Dendritic cell treated with granulocyte-macrophage colony-stimulating factor and Interleukin-4, amounts not matched to agents 40 ng/mL and 50 ng/mL, for 4 days (primary cell): ENCODE data around the gene TMEM175.

Experiments used
- H3K27ac Mint-ChIP-seq: one replicate; pipeline ENCODE4 v1.8.0; 2022; ENCODE audit warnings: mild to moderate bottlenecking, mixed read lengths
- H3K27me3 Mint-ChIP-seq: one replicate; pipeline ENCODE4 v1.8.0; 2022; ENCODE audit warnings: mild to moderate bottlenecking, mixed read lengths
- H3K36me3 Mint-ChIP-seq: one replicate; pipeline ENCODE4 v1.8.0; 2022; ENCODE audit warnings: low read depth, mixed read lengths
- H3K4me1 Mint-ChIP-seq: one replicate; pipeline ENCODE4 v1.8.0; 2022; ENCODE audit warnings: low read depth, mixed read lengths
- H3K4me3 Mint-ChIP-seq: one replicate; pipeline ENCODE4 v1.8.0; 2022; ENCODE audit warnings: mild to moderate bottlenecking, moderate library complexity, mixed read lengths
- H3K9me3 Mint-ChIP-seq: one replicate; pipeline ENCODE4 v1.8.0; 2022; ENCODE audit warnings: mixed read lengths
- intact Hi-C: fragments of 100-400 bp; cut with micrococcal nuclease; formaldehyde crosslinking; loops from one replicate; pipeline ENCODE4 v1.15.0; 2022

TMEM175 gene

DNA sequence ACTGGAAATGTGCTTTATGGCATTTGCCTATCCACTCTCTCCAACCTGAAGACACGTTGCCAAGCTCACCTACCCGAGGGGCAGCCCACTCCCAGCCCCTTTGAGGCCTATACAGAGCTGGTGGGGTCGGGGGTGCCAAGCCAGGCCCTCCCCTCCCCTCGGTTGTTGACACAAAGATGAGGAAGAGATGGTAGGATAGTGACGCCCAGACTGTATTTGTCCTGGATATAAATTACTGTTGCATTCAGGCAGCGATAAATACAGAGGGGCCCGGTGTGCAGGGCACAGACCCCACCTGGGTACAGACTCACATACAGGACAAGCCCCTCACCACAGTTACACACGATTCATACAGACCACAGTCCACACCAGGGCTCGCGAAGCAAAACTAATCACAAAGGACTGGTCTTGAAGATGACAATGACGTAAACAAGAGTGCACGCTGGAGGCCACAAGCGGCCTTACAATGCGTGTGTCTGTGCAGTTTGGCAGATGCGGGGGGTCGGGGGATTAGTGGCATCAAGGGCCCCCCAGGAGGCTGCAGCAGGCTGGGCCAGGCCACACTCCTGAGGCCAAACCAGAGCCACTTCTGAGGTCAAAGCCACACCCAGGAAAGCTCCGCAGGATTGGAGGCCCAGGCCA lies 26.6 kb downstream of the TMEM175 start:
- H3K27ac Mint-ChIP-seq = no peak overlapping the region
- no peaks in the 10 kb centered on the region for H3K9me3 Mint-ChIP-seq
- no peaks in the 10 kb centered on the region for H3K4me1 Mint-ChIP-seq
- intact Hi-C loops = no loop called here
- H3K36me3 Mint-ChIP-seq = peaks cover 100% of the 10 kb centered on the region
- no peaks in the 10 kb centered on the region for H3K27me3 Mint-ChIP-seq
- H3K4me3 Mint-ChIP-seq = no peak overlapping the region

DNA sequence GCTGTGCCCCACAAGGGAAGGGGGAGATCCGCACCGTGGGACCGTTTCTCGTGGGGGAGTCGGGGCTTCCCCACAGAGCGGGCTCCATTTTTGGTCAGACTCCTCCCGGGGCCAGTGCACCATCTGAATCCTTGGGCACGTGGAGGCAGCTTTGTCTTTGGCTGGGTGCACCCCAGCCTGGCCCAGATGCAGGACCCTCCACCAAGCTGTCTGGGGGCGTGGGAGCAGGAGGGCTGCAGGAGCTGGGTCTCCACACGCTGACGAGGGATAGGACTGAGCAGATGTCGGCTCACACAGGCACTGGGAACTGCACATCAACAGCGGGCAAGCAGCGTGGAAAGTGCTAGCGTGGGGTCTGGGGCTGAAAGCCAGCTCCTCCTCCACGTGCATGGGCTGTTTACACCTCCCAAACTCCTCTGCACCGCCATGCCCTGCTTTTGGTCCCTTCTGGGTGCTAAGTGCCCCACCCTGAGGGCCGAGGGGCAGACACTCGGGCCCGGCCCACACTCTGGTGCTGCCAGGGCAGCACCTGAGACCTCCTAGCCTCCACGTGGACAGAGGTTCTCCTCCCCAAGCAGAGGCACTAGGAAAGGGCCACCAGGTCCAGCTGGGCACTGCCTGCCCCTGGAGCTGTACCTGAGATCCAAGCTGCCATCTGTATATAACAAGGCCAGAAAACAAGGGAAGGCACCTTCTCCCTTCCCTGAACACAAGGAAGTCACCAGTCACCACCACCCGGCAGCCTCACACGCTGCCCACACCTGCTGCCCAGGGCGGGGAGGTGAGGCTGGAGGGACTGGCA lies 27.3 kb downstream of the TMEM175 start:
- no peak overlapping the region for H3K4me3 Mint-ChIP-seq
- intact Hi-C loops = no loop called here
- no peaks in the 10 kb centered on the region for H3K27me3 Mint-ChIP-seq
- no peak overlapping the region for H3K27ac Mint-ChIP-seq
- peaks cover 100% of the 10 kb centered on the region for H3K36me3 Mint-ChIP-seq
- H3K4me1 Mint-ChIP-seq = no peaks in the 10 kb centered on the region
- H3K9me3 Mint-ChIP-seq = no peaks in the 10 kb centered on the region

DNA sequence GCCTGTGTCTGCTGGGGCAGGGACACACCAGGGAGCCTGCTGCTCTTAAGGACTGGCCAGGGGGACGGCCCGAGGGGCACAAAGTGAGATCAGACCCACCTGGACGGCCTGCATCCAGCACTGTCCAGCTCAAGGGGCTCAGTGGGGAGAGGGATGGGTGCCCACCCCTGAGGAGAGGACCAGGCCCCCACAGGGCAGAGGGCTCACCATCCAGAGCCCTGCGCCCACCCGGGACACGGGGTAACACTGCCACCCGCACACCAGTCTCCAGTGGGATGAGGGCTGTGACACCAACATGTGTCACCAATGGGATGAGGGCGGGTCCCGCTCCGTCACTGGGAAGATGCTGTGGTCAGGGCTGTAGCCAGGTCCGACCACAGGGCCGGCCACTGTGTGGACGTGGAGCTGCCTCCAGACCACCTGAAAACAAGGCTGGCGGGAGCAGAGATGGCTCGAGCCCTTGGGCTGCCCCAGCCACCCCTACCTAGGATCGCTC lies 27.9 kb downstream of the TMEM175 start:
- Mint-ChIP-seq H3K4me1 (no peaks in the 10 kb centered on the region), H3K9me3 (no peaks in the 10 kb centered on the region), H3K4me3 (no peak overlapping the region), H3K27me3 (no peaks in the 10 kb centered on the region), H3K27ac (no peak overlapping the region), H3K36me3 (peaks cover 100% of the 10 kb centered on the region)
- intact Hi-C loops = no loop called here

DNA sequence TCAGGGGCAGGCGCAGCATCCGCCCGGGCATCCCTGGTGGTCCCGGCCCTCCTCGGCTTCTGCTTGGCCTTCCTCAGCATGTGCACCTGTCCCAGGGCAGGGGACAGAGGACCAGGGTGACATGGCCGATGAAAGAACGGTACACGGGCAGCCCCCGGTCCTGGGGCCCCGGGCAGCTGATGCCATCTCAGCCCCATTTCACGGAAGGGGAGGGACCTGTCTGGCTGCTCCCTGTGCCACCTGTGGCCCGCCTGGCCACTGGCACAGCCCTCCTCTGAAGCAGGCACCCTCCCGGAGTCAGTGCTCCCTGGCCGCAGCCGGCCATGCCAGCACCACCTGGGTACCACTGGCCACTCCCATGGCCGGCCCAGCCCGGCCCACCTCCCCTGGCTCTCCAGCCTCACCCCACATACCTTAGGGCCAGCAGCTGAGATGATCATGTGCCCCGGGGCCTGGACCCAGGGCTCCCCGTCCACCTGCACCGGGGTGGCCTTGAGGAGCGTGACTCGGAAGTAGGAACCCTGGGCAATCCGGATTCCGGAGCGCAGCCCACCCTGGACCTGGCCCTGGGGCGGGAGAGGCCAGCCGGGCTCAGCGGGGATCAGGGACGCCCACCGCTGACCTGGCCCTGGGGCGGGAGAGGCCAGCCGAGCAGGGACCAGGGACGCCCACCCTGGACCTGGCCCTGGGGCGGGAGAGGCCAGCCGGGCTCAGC lies 28.5 kb downstream of the TMEM175 start:
- Mint-ChIP-seq H3K4me1 (no peaks in the 10 kb centered on the region), H3K27me3 (no peaks in the 10 kb centered on the region), H3K9me3 (no peaks in the 10 kb centered on the region), H3K27ac (no peak overlapping the region), H3K4me3 (no peak overlapping the region), H3K36me3 (peaks cover 100% of the 10 kb centered on the region)
- intact Hi-C loops = no loop called here

DNA sequence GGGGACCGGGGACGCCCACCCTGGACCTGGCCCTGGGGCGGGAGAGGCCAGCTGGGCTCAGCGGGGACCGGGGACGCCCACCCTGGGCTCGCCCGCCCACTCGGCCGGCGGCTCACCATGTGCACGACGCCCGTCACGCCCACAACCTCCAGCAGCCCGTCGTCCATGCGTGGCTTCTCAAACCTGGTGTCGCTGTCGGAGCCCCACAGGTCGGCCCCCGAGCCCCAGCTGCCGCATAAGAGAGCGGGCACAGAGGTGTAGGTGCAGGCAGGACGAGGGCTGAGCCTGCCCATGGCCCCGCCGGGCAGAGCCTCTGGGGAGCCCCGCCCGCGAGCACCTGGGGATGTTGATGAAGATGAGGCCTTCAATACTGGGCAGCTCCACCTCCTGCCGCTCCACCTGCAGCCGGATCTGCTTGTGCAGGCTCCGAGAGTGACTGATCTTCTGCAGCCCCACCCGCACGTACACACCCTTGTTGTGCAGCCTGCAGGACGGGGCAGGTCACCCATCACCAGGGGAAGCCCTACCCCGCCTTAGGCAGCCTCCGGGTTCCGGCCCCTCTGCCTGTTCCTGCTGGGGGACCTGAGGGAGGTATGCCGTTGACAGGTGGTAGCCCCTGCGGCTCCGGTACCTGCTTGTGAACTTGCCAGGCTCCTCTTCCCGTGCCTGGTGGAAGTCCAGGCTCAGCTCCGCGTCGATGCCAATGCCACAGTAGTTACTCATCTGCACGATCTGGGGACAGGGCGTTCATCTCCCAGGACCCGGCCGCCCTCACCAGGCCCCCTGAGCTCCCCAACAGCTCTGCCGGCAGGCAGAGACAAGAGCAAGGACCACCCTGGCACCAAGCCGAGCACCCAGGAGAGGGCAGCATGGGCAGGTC lies 29.3 kb downstream of the TMEM175 start:
- intact Hi-C loops = no loop called here

DNA sequence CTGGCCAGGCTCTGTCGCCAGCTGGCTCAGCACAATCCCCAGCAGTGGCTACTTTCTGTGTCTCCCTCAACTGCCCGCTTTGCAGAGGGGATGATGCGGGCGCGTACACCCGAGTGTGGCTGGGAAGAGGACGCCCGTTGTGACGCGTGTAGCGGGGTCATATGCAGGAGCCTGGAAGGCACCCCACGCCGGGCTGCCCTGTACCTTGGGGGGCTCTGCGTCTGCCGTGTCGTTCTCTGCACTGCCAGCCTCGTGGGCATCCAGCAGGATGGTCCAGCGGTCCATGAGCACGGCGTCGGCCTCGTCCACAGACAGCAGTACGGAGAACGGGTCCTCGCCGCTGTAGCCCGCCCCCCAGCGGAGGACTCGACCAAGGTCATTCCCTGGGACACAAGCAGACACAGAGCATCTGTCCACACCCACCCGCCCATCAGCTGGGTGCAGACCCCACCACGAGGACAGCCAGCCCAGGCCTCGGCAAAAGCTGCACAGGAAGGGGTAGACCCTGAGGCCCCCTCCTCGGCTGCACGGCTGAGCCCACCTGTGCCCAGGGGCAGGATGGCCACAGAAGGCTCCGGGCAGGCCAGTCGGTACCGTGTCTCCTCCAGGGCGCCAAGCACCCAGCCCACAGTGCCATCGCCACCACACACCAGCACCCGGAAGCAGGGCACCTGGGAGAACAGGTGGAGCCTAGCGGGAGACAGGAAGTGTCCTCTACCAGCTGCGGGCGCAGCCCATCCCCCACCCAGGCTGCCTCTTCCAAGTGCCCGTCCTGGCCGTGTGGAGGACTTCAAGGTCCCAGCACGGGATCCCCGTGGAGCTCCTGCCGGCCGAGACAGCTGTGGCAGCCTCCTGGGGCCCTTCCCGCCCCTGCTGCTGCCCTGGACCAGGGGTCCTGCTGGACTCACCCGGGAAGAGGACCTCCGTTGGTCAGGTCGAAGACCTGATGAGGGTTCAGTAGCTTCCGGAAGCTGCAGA lies 30.3 kb downstream of the TMEM175 start:
- Mint-ChIP-seq H3K27me3 (no peaks in the 10 kb centered on the region), H3K9me3 (no peaks in the 10 kb centered on the region), H3K36me3 (peaks cover 100% of the 10 kb centered on the region), H3K4me3 (no peak overlapping the region), H3K27ac (no peak overlapping the region), H3K4me1 (no peaks in the 10 kb centered on the region)
- intact Hi-C loops = no loop called here

More for the DNA sequence above, 29.3 kb downstream of the TMEM175 start:
- Mint-ChIP-seq H3K27ac (no peak overlapping the region), H3K36me3 (peaks cover 100% of the 10 kb centered on the region), H3K9me3 (no peaks in the 10 kb centered on the region), H3K27me3 (no peaks in the 10 kb centered on the region), H3K4me1 (no peaks in the 10 kb centered on the region), H3K4me3 (no peak overlapping the region)

DNA sequence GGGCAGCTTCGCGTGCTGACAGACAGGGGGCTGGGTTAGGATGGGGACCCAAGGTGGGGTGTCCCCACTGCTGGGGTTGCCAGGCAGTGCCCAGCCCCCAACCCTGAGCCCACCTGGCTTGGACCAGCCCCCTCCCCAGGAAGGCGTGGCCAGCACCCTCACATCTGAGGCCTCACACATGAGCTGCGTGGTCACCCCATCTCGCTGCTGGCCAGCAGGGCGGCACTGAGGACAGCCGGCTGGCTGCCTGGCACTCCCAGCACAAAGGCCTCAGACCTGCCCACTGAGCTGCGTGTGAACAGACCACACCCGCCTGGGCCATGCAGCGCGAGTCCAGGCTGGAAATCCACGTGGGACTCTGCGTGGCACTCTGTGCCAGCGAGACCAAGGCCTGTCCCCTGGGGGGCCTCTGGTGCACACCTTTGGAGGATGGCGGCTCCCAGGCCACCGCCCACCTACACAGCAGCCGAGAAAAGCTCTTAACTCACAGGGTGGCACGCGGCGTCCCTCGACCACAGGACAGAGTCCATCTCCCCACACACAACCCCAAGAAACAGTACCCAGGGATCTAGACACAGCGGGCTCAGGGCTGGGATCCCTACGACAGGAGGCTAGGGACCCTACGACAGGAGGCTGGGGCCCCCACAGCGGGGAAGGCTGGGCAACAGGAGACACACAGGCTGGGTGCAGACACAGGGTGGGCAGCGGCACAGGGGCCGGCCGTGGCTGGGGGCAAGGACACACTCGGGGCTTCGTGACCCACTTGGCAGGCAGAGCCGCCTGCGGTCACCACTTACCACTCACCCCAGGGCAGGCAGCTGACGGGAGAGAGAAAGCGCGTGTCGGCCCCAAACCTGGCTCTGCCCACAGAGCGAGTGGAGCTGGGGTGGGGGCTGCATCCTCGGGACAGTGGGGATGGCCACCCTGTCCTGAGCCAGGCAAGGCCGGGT lies 31.3 kb downstream of the TMEM175 start:
- H3K27me3 Mint-ChIP-seq = peaks cover 5% of the 10 kb centered on the region
- no peak overlapping the region for H3K27ac Mint-ChIP-seq
- H3K9me3 Mint-ChIP-seq = no peaks in the 10 kb centered on the region
- no peak overlapping the region for H3K4me3 Mint-ChIP-seq
- intact Hi-C loops = no loop called here
- peaks cover 99% of the 10 kb centered on the region for H3K36me3 Mint-ChIP-seq
- no peaks in the 10 kb centered on the region for H3K4me1 Mint-ChIP-seq

DNA sequence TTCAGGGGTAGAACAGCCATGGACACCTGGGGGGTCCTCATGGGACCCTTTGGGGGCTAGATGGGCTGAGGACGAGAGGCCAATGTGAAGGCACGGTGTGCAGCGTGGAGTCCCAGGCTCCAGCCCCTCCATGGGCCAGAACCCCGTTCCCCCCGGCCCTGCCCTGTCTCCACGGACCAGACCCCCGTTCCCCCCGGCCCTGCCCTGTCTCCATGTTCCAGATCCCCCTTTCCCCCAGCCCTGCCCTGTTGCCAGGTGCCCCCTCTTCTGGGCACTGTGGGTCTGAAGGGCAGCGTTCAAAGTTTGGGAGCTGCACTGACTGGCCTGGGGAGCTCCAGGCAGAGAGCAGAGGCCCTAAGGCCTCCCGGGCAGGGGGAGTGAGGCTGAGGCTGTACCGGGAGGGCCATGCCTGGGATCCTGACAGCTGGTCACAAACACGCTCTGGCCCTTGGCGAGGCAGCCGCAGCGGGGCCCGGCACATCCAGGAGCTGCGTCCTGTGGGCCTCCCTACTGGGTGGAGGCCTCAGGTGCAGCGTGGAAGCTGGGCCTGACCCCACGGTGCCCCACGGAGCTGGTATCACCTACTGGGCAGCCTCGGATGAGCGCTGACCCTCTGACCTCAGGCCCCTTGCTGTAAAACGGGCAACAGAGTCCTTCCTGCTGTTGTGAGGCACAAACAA lies 32.2 kb downstream of the TMEM175 start:
- no peak overlapping the region for H3K27ac Mint-ChIP-seq

DNA sequence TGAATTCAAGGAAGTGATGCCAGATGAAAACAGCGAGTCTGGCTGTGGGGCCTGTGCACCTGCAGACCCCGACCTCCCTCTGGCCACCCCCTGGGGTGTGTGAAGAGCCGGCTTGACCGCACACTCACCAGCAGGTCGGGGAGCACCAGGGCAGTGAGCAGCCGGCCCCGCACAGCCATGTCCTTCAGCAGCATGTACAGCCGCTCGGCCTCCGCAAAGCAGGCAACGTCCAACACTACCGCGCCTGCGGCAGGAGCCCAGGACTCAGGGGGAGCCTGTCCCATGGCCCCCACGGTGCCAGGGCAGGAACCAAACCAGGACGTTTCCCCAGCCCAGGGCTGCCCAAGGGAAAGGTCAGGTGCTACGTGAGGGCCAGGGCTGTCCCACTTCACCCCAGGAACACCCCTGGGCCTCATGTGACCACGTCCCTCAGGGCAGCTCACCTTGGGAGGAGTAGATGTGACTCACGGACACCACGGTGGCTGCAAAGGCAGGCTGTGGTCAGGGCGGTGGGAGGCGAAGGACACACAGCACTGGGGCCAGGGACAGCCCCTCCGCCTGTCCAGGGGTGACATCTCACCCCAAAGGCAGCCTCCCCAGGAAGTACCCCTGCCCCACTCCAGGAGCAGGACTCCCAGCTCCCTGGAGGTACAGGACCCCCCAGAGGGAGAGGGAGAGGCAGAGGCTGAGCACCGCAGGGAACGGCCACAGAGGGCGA lies 32.9 kb downstream of the TMEM175 start:
- intact Hi-C loops = no loop called here
- Mint-ChIP-seq H3K9me3 (no peaks in the 10 kb centered on the region), H3K27ac (no peak overlapping the region), H3K4me3 (no peak overlapping the region), H3K36me3 (peaks cover 90% of the 10 kb centered on the region), H3K4me1 (peaks cover 9% of the 10 kb centered on the region), H3K27me3 (peaks cover 12% of the 10 kb centered on the region)

More for the DNA sequence above, 32.2 kb downstream of the TMEM175 start:
- Mint-ChIP-seq H3K4me1 (peaks cover 5% of the 10 kb centered on the region), H3K36me3 (peaks cover 97% of the 10 kb centered on the region), H3K9me3 (no peaks in the 10 kb centered on the region), H3K4me3 (no peak overlapping the region), H3K27me3 (peaks cover 12% of the 10 kb centered on the region)
- intact Hi-C loops = no loop called here

DNA sequence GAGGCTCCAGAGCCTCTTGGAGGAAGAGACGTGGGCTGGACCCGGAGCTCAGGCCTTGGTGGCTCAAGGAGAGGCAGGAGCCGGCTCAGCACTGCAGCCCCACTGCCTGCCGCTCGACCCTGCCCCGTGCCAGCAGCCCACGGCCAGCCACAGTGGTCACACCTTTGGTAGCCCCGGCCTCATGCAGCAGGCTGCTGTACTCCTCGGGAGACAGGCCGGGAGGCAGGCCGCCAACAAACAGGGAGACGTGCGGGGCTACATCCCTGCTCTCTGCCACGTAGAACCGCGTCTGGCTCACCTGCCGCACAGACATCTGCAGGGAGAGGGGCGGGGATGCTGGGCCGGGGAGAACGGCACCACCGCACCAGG lies 33.5 kb downstream of the TMEM175 start:
- H3K9me3 Mint-ChIP-seq = no peaks in the 10 kb centered on the region
- no peak overlapping the region for H3K27ac Mint-ChIP-seq
- peaks cover 12% of the 10 kb centered on the region for H3K27me3 Mint-ChIP-seq
- intact Hi-C loops = no loop called here
- peaks cover 89% of the 10 kb centered on the region for H3K36me3 Mint-ChIP-seq
- H3K4me1 Mint-ChIP-seq = peaks cover 14% of the 10 kb centered on the region
- no peak overlapping the region for H3K4me3 Mint-ChIP-seq
